GM12878 (cell line): ENCODE measurements around the gene FAM20B.

Experiments used
- CREB1 ChIP-seq: IDR thresholded peaks from 2 replicates; pipeline ENCODE4 v1.6.1; 2012; ENCODE audit warnings: low read depth, mild to moderate bottlenecking, inconsistent platforms
- EP300 ChIP-seq, 2 experiments: fragments of 150-350 bp in 1 of 2; IDR thresholded peaks; 2 replicates each; pipeline ENCODE4 v1.6.1; 2011 to 2012; ENCODE audit warnings: low read depth in 2 of 2, low read length in 2 of 2, borderline replicate concordance in 1 of 2, improper control_type of control experiment in 1 of 2, inconsistent platforms in 1 of 2; ENCODE audit not compliant: control insufficient read depth in 1 of 2
- EZH2 ChIP-seq: IDR thresholded peaks from 2 replicates; pipeline ENCODE4 v1.6.1; 2012; ENCODE audit warnings: low read depth, mild to moderate bottlenecking, control low read depth, inconsistent platforms, low read length, borderline replicate concordance; ENCODE audit not compliant: control insufficient read depth
- IKZF2 ChIP-seq, 2 experiments: fragments of 450-650 bp; IDR thresholded peaks; 2 replicates each; pipeline ENCODE4 v1.6.1; 2017; ENCODE audit warnings: mild to moderate bottlenecking in 2 of 2, moderate library complexity in 2 of 2
- MTA3 ChIP-seq: IDR thresholded peaks from 2 replicates; pipeline ENCODE4 v1.6.1; 2012; ENCODE audit warnings: low read length, inconsistent platforms, borderline replicate concordance
- POLR2A ChIP-seq: IDR thresholded peaks from 2 replicates; pipeline ENCODE4 v1.6.1; 2011; ENCODE audit warnings: low read depth, mild to moderate bottlenecking, low read length
- POLR2AphosphoS5 ChIP-seq: IDR thresholded peaks from 2 replicates; pipeline ENCODE4 v1.6.1; 2011; ENCODE audit warnings: mild to moderate bottlenecking, low read length, inconsistent platforms
- RAD51 ChIP-seq: fragments of 450-650 bp; IDR thresholded peaks from 2 replicates; pipeline ENCODE4 v1.6.1; 2016; ENCODE audit warnings: moderate library complexity, mild to moderate bottlenecking, inconsistent platforms
- TF ChIP-seq, protein P1 (sequence below): fragments of 450-650 bp; IDR thresholded peaks from 2 replicates; pipeline ENCODE4 v1.6.1; 2014; ENCODE audit warnings: mild to moderate bottlenecking
- TF ChIP-seq, protein P2 (sequence below), 3 experiments: IDR thresholded peaks in 2 of 3; conservative IDR thresholded peaks in 1 of 3; 2 replicates each; pipeline ENCODE4 v1.5.1; 2011; ENCODE audit warnings: low read depth in 3 of 3, low read length in 3 of 3, mild to moderate bottlenecking in 3 of 3, control low read depth in 2 of 3, moderate library complexity in 2 of 3, inconsistent platforms in 1 of 3, mixed read lengths in 1 of 3; ENCODE audit not compliant: control insufficient read depth in 2 of 3, insufficient read depth in 1 of 3; ENCODE audit errors: extremely low read depth in 1 of 3
- TF ChIP-seq, protein P3 (sequence below): fragments of 450-650 bp; IDR thresholded peaks from 2 replicates; pipeline ENCODE4 v1.6.1; 2016; ENCODE audit warnings: mild to moderate bottlenecking
- TF ChIP-seq, protein P4 (sequence below): IDR thresholded peaks from 2 replicates; pipeline ENCODE4 v1.6.1; 2011; ENCODE audit warnings: borderline replicate concordance, low read depth, mild to moderate bottlenecking, moderate library complexity, mixed read lengths, low read length; ENCODE audit not compliant: insufficient read depth; ENCODE audit errors: extremely low read length

DNA sequence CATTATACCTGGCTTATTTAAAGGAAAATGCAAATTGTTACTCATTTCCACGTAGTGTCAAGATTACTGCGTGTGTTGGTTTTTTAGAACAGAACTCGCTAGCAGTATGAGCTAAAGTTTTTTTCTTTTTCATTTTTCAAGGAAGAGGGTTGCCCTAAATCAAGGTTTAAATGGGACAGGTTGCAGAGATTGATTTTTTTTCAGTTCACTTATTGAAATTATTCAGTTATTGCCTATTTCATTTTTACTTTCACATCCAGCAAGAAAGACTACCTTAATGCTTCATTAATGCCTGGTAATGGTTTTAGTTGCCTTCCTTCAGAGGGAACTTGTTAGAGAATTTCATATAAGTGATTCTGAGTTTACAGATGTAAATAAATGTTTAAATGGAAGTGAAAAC, 5.6 kb downstream of the FAM20B start:
- no peak for TF ChIP-seq EZH2
- TF ChIP-seq, protein P1, sequence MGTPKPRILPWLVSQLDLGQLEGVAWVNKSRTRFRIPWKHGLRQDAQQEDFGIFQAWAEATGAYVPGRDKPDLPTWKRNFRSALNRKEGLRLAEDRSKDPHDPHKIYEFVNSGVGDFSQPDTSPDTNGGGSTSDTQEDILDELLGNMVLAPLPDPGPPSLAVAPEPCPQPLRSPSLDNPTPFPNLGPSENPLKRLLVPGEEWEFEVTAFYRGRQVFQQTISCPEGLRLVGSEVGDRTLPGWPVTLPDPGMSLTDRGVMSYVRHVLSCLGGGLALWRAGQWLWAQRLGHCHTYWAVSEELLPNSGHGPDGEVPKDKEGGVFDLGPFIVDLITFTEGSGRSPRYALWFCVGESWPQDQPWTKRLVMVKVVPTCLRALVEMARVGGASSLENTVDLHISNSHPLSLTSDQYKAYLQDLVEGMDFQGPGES, result no peak
- TF ChIP-seq, protein P2, sequence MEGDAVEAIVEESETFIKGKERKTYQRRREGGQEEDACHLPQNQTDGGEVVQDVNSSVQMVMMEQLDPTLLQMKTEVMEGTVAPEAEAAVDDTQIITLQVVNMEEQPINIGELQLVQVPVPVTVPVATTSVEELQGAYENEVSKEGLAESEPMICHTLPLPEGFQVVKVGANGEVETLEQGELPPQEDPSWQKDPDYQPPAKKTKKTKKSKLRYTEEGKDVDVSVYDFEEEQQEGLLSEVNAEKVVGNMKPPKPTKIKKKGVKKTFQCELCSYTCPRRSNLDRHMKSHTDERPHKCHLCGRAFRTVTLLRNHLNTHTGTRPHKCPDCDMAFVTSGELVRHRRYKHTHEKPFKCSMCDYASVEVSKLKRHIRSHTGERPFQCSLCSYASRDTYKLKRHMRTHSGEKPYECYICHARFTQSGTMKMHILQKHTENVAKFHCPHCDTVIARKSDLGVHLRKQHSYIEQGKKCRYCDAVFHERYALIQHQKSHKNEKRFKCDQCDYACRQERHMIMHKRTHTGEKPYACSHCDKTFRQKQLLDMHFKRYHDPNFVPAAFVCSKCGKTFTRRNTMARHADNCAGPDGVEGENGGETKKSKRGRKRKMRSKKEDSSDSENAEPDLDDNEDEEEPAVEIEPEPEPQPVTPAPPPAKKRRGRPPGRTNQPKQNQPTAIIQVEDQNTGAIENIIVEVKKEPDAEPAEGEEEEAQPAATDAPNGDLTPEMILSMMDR (IDR thresholded peaks at IDR 0.05 in 2 of 3, conservative IDR thresholded peaks at IDR 0.05 in 1 of 3; ENCODE audit: control insufficient read depth in 2 of 3, extremely low read depth in 1 of 3, insufficient read depth in 1 of 3, low read depth in 3 of 3, low read length in 3 of 3), result no peak
- no peak for TF ChIP-seq POLR2A
- TF ChIP-seq, protein P3, sequence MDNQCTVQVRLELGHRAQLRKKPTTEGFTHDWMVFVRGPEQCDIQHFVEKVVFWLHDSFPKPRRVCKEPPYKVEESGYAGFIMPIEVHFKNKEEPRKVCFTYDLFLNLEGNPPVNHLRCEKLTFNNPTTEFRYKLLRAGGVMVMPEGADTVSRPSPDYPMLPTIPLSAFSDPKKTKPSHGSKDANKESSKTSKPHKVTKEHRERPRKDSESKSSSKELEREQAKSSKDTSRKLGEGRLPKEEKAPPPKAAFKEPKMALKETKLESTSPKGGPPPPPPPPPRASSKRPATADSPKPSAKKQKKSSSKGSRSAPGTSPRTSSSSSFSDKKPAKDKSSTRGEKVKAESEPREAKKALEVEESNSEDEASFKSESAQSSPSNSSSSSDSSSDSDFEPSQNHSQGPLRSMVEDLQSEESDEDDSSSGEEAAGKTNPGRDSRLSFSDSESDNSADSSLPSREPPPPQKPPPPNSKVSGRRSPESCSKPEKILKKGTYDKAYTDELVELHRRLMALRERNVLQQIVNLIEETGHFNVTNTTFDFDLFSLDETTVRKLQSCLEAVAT, result no peak
- no peak for TF ChIP-seq MTA3
- no peak for TF ChIP-seq EP300 (IDR thresholded peaks at IDR 0.05; ENCODE audit: borderline replicate concordance in 1 of 2, control insufficient read depth in 1 of 2, low read depth in 2 of 2, low read length in 2 of 2)
- no peak for TF ChIP-seq POLR2AphosphoS5
- TF ChIP-seq, protein P4, sequence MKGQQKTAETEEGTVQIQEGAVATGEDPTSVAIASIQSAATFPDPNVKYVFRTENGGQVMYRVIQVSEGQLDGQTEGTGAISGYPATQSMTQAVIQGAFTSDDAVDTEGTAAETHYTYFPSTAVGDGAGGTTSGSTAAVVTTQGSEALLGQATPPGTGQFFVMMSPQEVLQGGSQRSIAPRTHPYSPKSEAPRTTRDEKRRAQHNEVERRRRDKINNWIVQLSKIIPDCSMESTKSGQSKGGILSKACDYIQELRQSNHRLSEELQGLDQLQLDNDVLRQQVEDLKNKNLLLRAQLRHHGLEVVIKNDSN, result no peak
- TF ChIP-seq IKZF2 (IDR thresholded peaks at IDR 0.05), result no peak
- no peak for TF ChIP-seq CREB1
- TF ChIP-seq RAD51, result no peak
